H1 (cell line): ENCODE measurements around the gene TFPT. TPM values are rescaled to one million over a fixed set of nuclear protein-coding genes. Genes with fewer than 3 reads are reported as not detected.

Experiments
- CHD2 ChIP-seq: IDR thresholded peaks from 2 replicates; pipeline ENCODE4 v1.6.1; 2012; ENCODE audit warnings: low read length, improper control_type of control experiment
- CTCF ChIP-seq, 3 experiments: IDR thresholded peaks; 1 replicate in 2 of 3; 2 replicates in 1 of 3; pipeline versions ENCODE4 v1.5.1 to v1.6.1; 2011; ENCODE audit warnings: low read length in 3 of 3, mild to moderate bottlenecking in 3 of 3, inconsistent platforms in 2 of 3, low read depth in 1 of 3, moderate library complexity in 1 of 3; ENCODE audit not compliant: insufficient read depth in 1 of 3; ENCODE audit errors: control extremely low read depth in 1 of 3
- JUN ChIP-seq: IDR thresholded peaks from 2 replicates; pipeline ENCODE4 v1.6.1; 2011; ENCODE audit warnings: low read depth, mild to moderate bottlenecking, improper control_type of control experiment, low read length
- KDM1A ChIP-seq: fragments of 200-600, 300-600 bp; sonication (generic); IDR thresholded peaks from 2 replicates; pipeline ENCODE4 v1.7.1; 2016; ENCODE audit warnings: mild to moderate bottlenecking, low read length, borderline replicate concordance
- SP2 ChIP-seq: IDR thresholded peaks from 2 replicates; pipeline ENCODE4 v1.6.1; 2012; ENCODE audit warnings: mild to moderate bottlenecking, low read length, inconsistent platforms
- polyA plus RNA-seq, 7 experiments: library from polyadenylated mRNA; depleted of rRNA in 3 of 7; stranded (reverse) in 5 of 7; unstranded in 2 of 7; fragments of >200 nt in 5 of 7; fragments of 200-250 nt in 2 of 7; gene quantifications; 1 replicate in 5 of 7; 2 replicates in 1 of 7; 4 replicates in 1 of 7; pipeline versions ENCODE4 v1.2.1 to v1.2.3, GENCODE V29; 2011 to 2013; ENCODE audit warnings: missing spikeins in 2 of 7, mixed read lengths in 2 of 7
- total RNA-seq: library from RNA; stranded (reverse); fragmentation: NEBNext Ultra II Directional; extraction: Animal tissue kit (Norgen Biotek cat#: 25700); gene quantifications from 2 replicates; pipeline ENCODE4 v1.2.1, GENCODE V29; 2021

The TFPT gene
- total and polyA plus RNA-seq, 2 of the 8 experiments (the other 6 are each of a cell fraction or from before 2014, with no cell fraction given): 10.4 to 17.7 TPM

GRCh38 chr19:54156953-54157352, 41.5 kb upstream of the TFPT start (continued):
- TF ChIP-seq KDM1A: no peak
- TF ChIP-seq CHD2: no peak
- TF ChIP-seq CTCF (IDR thresholded peaks at IDR 0.05; ENCODE audit: control extremely low read depth in 1 of 3, insufficient read depth in 1 of 3, low read depth in 1 of 3, low read length in 3 of 3): no peak
- TF ChIP-seq SP2: no peak
- no peak for TF ChIP-seq JUN
